SK-N-MC (cell line): ENCODE measurements around the gene PDE4D.

Experiments used
- DNase-seq: peaks from one replicate; pipeline ENCODE4 v3.0.0-alpha.2; 2011; ENCODE audit warnings: low read depth, low spot score
- H3K27ac ChIP-seq: fragments of 200-600 bp; sonication (generic); 2 replicates; pipeline ENCODE4 v1.5.1; 2016; ENCODE audit warnings: mixed run types
- H3K36me3 ChIP-seq: fragments of 200-600 bp; sonication (generic); 2 replicates; pipeline ENCODE4 v1.6.1; 2017; ENCODE audit warnings: antibody characterized with exemption, low read length, mixed read lengths; ENCODE audit not compliant: insufficient read depth
- H3K4me3 ChIP-seq: fragments of 200-600 bp; sonication (generic); 2 replicates; pipeline ENCODE4 v1.5.1; 2016
- H3K9ac ChIP-seq: fragments of 200-600 bp; sonication (generic); 2 replicates; pipeline ENCODE4 v1.8.0; 2017; ENCODE audit warnings: mixed run types, mixed read lengths; ENCODE audit not compliant: insufficient read length
- H3K9me3 ChIP-seq: fragments of 200-600 bp; sonication (generic); 2 replicates; pipeline ENCODE4 v1.6.1; 2017; ENCODE audit warnings: low read depth, mild to moderate bottlenecking, antibody characterized with exemption, low read length, moderate library complexity, mixed read lengths
- EZH2 ChIP-seq: fragments of 200-600 bp; sonication (generic); IDR thresholded peaks from one replicate; pipeline ENCODE4 v1.6.1; 2017; ENCODE audit warnings: antibody characterized with exemption
- FOXP2 ChIP-seq: optimal IDR thresholded peaks from 2 replicates; pipeline ENCODE3; 2011; ENCODE audit warnings: mild to moderate bottlenecking, moderate library complexity; ENCODE audit not compliant: insufficient read depth; ENCODE audit errors: extremely low read length, control extremely low read depth
- POLR2AphosphoS5 ChIP-seq: IDR thresholded peaks from 2 replicates; pipeline ENCODE4 v1.6.1; 2012; ENCODE audit warnings: mild to moderate bottlenecking, low read depth, low read length, borderline replicate concordance

Gene PDE4D

GRCh38 chr5:59346514-59346913, 547.0 kb downstream of the PDE4D start:
- DNase-seq = no peak
- H3K9me3 ChIP-seq = no peaks in the 10 kb centered on the region
- H3K4me3 ChIP-seq = no peak overlapping the region
- no peak for TF ChIP-seq FOXP2
- TF ChIP-seq POLR2AphosphoS5 = no peak
- TF ChIP-seq EZH2 = no peak
- no peaks in the 10 kb centered on the region for H3K36me3 ChIP-seq
- no peak overlapping the region for H3K27ac ChIP-seq
- H3K9ac ChIP-seq = no peak overlapping the region

GRCh38 chr5:59342181-59342580, 551.3 kb downstream of the PDE4D start:
- no peak overlapping the region for H3K27ac ChIP-seq

DNA sequence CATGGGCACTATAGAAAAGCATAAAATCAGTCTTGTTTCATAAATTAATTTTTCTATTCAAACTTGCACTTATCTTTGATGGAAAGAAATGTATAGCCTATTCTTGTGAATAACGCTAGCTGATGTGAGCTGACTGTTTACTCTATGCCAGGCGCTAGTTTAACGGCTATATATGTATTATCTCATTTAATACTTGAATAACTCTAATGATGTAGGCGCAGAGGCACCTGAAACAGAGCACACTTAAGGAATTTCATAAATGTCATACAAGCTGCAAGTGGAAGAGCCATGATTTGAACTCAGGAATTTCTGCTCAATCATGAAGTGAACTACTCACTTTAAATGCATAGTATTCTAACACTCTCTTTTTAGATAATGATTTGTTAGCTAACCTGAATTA, 551.8 kb downstream of the PDE4D start:
- no peak overlapping the region for H3K27ac ChIP-seq
- H3K36me3 ChIP-seq = no peaks in the 10 kb centered on the region
- no peak for TF ChIP-seq EZH2
- no peak for TF ChIP-seq POLR2AphosphoS5
- TF ChIP-seq FOXP2 = no peak
- DNase-seq = no peak
- H3K9ac ChIP-seq = no peak overlapping the region
- no peaks in the 10 kb centered on the region for H3K9me3 ChIP-seq
- H3K4me3 ChIP-seq = no peak overlapping the region

More at GRCh38 chr5:59342181-59342580, 551.3 kb downstream of the PDE4D start:
- TF ChIP-seq POLR2AphosphoS5 (no peak), FOXP2 (no peak), EZH2 (no peak)
- Histone ChIP-seq H3K4me3 (no peak overlapping the region), H3K36me3 (no peaks in the 10 kb centered on the region), H3K9me3 (no peaks in the 10 kb centered on the region), H3K9ac (no peak overlapping the region)
- no peak for DNase-seq

DNA sequence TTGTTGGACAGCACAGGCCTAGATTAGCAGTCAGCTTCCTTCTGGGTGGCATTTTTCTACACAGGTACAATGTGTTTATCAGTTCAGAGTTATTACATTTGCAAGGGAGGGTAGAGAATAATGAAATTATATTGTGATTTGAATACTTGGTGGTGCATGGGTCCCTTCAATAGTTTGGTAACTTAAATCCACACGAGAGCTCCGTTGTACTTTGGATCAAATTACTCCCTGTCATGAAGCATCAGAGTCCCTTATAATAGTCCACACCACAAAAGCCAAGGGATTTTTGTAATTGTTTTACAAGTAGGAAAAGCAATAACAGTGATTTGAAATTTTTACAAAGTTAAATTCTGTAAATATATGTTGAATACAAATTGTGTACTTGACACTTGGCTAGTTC, 552.4 kb downstream of the PDE4D start:
- Histone ChIP-seq H3K36me3 (no peaks in the 10 kb centered on the region), H3K27ac (no peak overlapping the region), H3K4me3 (no peak overlapping the region), H3K9me3 (no peaks in the 10 kb centered on the region), H3K9ac (no peak overlapping the region)
- DNase-seq = no peak
- no peak for TF ChIP-seq FOXP2
- no peak for TF ChIP-seq POLR2AphosphoS5
- TF ChIP-seq EZH2 = no peak

- Histone ChIP-seq H3K4me3 (no peak overlapping the region), H3K9me3 (no peaks in the 10 kb centered on the region), H3K36me3 (no peaks in the 10 kb centered on the region), H3K9ac (no peak overlapping the region), H3K27ac (no peak overlapping the region)
- TF ChIP-seq POLR2AphosphoS5 = no peak
- no peak for TF ChIP-seq FOXP2
- no peak for TF ChIP-seq EZH2
- DNase-seq = no peak
Observed at GRCh38 chr5:59340637-59341036, 552.9 kb downstream of the PDE4D start.

DNA sequence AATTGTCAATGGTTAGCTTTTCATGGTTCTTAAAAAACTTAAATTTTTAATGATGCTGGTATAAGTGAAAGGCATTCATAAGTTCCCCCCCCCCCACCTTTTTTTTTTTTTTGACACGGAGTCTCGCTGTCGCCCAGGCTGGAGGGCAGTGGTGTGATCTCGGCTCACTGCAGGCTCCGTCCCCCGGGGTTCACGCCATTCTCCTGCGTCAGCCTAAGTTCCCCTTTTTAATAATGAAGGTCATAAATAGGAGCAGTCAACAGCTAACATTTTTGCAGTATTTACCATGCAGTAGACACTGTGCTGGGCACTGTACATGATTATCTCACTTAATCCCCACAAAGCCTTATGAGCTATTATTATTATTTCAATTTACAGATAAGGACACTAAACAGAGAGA, 556.3 kb downstream of the PDE4D start:
- no peak for DNase-seq
- Histone ChIP-seq H3K9me3 (no peaks in the 10 kb centered on the region), H3K36me3 (no peaks in the 10 kb centered on the region), H3K9ac (no peak overlapping the region), H3K27ac (no peak overlapping the region), H3K4me3 (no peak overlapping the region)
- no peak for TF ChIP-seq EZH2
- TF ChIP-seq POLR2AphosphoS5 = no peak
- no peak for TF ChIP-seq FOXP2

DNA sequence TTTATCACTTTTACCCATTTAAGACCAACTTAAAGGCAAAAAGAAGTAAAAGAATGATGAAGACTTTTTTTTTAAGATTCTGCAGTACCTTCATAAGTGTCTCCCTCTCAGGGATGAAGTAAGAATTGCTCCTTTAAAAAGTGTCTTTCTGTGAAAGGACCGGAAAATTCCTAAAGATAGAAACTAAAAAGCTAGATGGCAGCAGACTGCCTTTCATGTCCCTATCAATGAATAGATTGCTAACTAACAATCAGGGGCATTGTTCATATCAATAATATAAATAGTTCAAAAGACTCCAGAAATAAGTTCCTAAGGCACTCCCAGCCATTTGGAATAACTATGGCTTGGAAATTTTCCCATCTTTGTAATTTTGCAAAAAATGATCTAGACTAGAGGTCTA, 558.0 kb downstream of the PDE4D start:
- no peak overlapping the region for H3K4me3 ChIP-seq
- H3K36me3 ChIP-seq = no peaks in the 10 kb centered on the region
- TF ChIP-seq EZH2 (no peak), POLR2AphosphoS5 (no peak), FOXP2 (no peak)
- no peak overlapping the region for H3K9ac ChIP-seq
- no peaks in the 10 kb centered on the region for H3K9me3 ChIP-seq
- no peak for DNase-seq
- no peak overlapping the region for H3K27ac ChIP-seq

- Histone ChIP-seq H3K9me3 (no peaks in the 10 kb centered on the region), H3K9ac (no peak overlapping the region), H3K36me3 (no peaks in the 10 kb centered on the region), H3K4me3 (0 out of 2 replicates have a peak overlapping the region, but pooled peaks have one; percentile 15), H3K27ac (peak overlapping the region; percentile 43; the same call in 1 of the 2 replicates)
- no peak for TF ChIP-seq EZH2
- TF ChIP-seq FOXP2 = no peak
- TF ChIP-seq POLR2AphosphoS5 = peak; percentile 34; the same call in 1 of the 2 replicates
- DNase-seq = no peak
Observed at GRCh38 chr5:59333416-59333815, 560.1 kb downstream of the PDE4D start.

DNA sequence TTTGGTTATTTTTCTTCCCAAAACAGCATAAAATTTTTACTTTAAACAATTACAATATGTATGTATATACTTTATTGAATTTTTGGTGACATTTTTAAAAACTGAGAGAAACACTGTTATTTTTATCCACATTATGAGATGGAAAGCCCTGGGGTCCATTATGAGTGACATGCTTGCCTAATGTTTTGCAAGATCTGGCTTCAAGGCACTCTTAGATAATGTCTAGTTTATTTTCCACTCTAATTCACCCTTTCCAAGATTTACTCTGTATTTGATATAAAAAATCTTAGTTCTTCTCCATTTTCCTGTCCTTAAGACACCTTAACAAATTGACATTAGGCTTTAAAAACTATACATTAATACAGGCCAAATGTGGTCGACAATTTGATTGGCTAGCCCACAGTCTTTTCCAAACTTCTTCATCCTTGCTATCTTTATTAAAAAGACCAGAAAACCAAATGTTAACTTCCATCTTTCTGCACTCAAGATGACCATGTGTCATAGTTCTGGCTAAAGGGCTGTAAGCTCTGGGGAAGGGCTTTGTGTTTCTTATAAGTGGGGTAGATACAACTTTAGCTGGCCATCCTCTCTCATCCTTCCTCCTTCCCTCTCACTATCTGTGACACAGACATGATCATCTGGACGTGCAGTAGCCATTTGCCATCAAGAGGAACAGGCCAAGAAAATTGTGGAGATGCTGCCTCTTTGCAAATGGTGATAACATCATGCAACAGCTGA, 561.1 kb downstream of the PDE4D start:
- DNase-seq = no peak
- Histone ChIP-seq H3K9ac (no peak overlapping the region), H3K4me3 (no peak overlapping the region), H3K36me3 (no peaks in the 10 kb centered on the region), H3K27ac (no peak overlapping the region), H3K9me3 (no peaks in the 10 kb centered on the region)
- TF ChIP-seq FOXP2 (no peak), EZH2 (no peak), POLR2AphosphoS5 (no peak)
